ENCODE data around the gene DEPP1. TPM values are rescaled to one million over a fixed set of nuclear protein-coding genes. Genes with fewer than 3 reads are reported as not detected.
A peak's percentile ranks its signal among the peaks of the same experiment; 100 is the strongest.

Gene DEPP1
- total RNA-seq, 1 experiment from 2014 or later = 16.5 TPM

DNA sequence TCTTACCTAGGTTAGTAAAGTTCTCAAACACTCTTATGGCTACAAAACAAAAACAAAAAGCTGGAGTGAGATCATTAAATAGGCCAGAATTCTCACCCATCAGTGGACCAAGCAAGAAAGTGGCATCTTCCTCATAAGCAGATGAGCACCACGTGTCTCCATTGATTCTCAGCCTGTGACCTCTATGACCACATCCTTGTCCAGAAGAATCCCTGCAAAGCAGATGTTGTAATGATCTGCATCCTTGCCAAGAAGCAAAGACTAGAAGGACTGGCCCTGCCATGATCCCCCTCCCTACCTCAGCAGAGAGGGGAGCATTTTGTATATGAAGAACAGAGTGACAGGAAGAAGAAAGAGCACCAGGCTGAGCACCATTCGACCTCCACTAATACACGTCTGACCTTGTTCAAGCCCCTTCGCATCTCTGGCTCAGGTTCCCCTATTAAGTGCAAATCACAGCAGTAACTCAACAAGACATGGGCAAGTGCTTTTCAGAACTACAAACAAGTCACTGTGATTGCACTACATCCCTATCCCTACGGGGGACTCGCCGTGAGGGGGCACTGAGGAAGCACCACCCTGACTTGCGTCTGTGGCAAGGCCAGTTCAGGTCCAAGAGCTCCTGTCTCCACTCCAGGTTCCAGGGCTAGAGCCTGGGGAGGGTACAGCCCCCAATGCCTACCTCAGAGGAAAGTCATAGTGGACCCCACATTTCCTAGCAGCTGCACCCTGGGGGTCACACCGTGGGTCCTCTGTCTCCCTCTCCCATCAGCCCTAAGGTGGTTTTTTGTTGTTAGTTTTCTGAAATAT is 41.2 kb downstream of the DEPP1 start:
- H3K27ac Mint-ChIP-seq (ENCODE audit: unreplicated experiment) = no peak overlapping the region
- intact Hi-C loops (cut with micrococcal nuclease; ENCODE audit: unreplicated experiment) = loop anchor here (10.0 kb wide), 1 partner anchor 297 kb away; no protein-coding TSS in a partner anchor
- DNase-seq = no peak
- no peaks in the 10 kb centered on the region for H3K27me3 Mint-ChIP-seq (ENCODE audit: unreplicated experiment)
- TF ChIP-seq CTCF (IDR thresholded peaks at IDR 0.05; ENCODE audit: unreplicated experiment) = no peak
- peaks cover 17% of the 10 kb centered on the region for H3K4me1 Mint-ChIP-seq (ENCODE audit: low read depth, unreplicated experiment)
- BruUV-seq (replicated peaks) = no TSS peak
- no peak overlapping the region for H3K4me3 Mint-ChIP-seq (ENCODE audit: low read depth, unreplicated experiment)
- H3K36me3 Mint-ChIP-seq (ENCODE audit: insufficient read depth, unreplicated experiment) = no peaks in the 10 kb centered on the region
- CTCF ChIA-PET = no interaction called here
- peaks cover 4% of the 10 kb centered on the region for H3K9me3 Mint-ChIP-seq (ENCODE audit: low read depth, unreplicated experiment)

- no peaks in the 10 kb centered on the region for H3K36me3 Mint-ChIP-seq (ENCODE audit: insufficient read depth, unreplicated experiment)
- peaks cover 17% of the 10 kb centered on the region for H3K4me1 Mint-ChIP-seq (ENCODE audit: low read depth, unreplicated experiment)
- no peak overlapping the region for H3K27ac Mint-ChIP-seq (ENCODE audit: unreplicated experiment)
- no peak for TF ChIP-seq CTCF (IDR thresholded peaks at IDR 0.05; ENCODE audit: unreplicated experiment)
- H3K9me3 Mint-ChIP-seq (ENCODE audit: low read depth, unreplicated experiment) = peaks cover 4% of the 10 kb centered on the region
- intact Hi-C loops (cut with micrococcal nuclease; ENCODE audit: unreplicated experiment) = loop anchor here (10.0 kb wide), 1 partner anchor 298 kb away; no protein-coding TSS in a partner anchor
- no peak for DNase-seq
- no peak overlapping the region for H3K4me3 Mint-ChIP-seq (ENCODE audit: low read depth, unreplicated experiment)
- BruUV-seq (replicated peaks) = no TSS peak
- CTCF ChIA-PET = interaction anchor here (1.7 kb wide), 1 partner anchor 40 kb away, joined by 7 read pairs; no protein-coding TSS in a partner anchor
- H3K27me3 Mint-ChIP-seq (ENCODE audit: unreplicated experiment) = no peaks in the 10 kb centered on the region
These were observed 42.2 kb downstream of the DEPP1 start for GRCh38 chr10:44936314-44936975.

GRCh38 chr10:44935966-44936295 is 42.7 kb downstream of the DEPP1 start:
- no peaks in the 10 kb centered on the region for H3K27me3 Mint-ChIP-seq (ENCODE audit: unreplicated experiment)
- TF ChIP-seq CTCF (IDR thresholded peaks at IDR 0.05; ENCODE audit: unreplicated experiment) = no peak
- no peaks in the 10 kb centered on the region for H3K36me3 Mint-ChIP-seq (ENCODE audit: insufficient read depth, unreplicated experiment)
- no TSS peak for BruUV-seq (replicated peaks)
- H3K4me3 Mint-ChIP-seq (ENCODE audit: low read depth, unreplicated experiment) = no peak overlapping the region
- H3K4me1 Mint-ChIP-seq (ENCODE audit: low read depth, unreplicated experiment) = peaks cover 17% of the 10 kb centered on the region
- peaks cover 4% of the 10 kb centered on the region for H3K9me3 Mint-ChIP-seq (ENCODE audit: low read depth, unreplicated experiment)
- CTCF ChIA-PET = interaction anchor here (1.7 kb wide), 1 partner anchor 40 kb away, joined by 7 read pairs; no protein-coding TSS in a partner anchor
- intact Hi-C loops (cut with micrococcal nuclease; ENCODE audit: unreplicated experiment) = loop anchor here (10.0 kb wide), 1 partner anchor 299 kb away; no protein-coding TSS in a partner anchor
- no peak overlapping the region for H3K27ac Mint-ChIP-seq (ENCODE audit: unreplicated experiment)
- no peak for DNase-seq

DNA sequence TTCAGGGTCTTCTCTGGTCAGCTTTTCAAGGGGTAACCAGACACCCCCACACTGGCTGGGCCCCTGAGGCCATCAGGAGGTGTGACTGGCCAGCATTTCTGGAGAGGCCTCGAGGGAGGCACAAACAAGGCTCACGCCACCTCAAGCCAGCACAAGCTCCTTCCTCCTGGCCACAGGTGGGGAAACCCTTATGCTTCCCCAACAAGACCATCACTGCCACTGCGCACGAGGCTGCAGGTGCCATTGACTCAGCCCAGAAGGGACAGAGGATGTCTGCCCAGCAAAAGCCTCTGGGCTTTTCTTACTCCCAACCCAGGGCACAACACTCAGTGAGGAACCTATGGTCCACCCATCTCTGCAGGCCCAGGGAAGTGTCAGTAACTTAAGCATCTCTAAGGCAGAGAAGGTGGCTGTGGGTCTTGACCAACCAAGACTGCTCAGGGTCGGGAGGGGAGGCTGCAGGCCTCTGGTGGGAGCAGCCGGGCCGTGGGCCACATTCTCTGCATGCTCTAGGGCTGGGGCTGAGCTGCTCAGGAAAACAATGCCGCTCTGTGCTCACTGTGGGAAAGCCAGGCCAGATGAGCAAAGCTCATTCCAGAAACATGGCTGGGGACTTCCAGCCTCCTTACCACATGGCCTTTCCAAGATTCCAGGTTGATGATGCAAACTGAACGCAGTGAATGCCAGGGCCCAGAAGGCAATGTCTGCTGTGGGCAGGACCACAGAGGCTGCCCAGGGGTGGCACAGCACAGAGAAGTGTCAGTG is 43.2 kb downstream of the DEPP1 start:
- BruUV-seq (replicated peaks) = no TSS peak
- Mint-ChIP-seq H3K36me3 (ENCODE audit: insufficient read depth, unreplicated experiment) (no peaks in the 10 kb centered on the region), H3K9me3 (ENCODE audit: low read depth, unreplicated experiment) (peaks cover 4% of the 10 kb centered on the region), H3K27ac (ENCODE audit: unreplicated experiment) (no peak overlapping the region), H3K4me1 (ENCODE audit: low read depth, unreplicated experiment) (peaks cover 17% of the 10 kb centered on the region), H3K27me3 (ENCODE audit: unreplicated experiment) (no peaks in the 10 kb centered on the region), H3K4me3 (ENCODE audit: low read depth, unreplicated experiment) (no peak overlapping the region)
- DNase-seq = peak; percentile 50
- intact Hi-C loops (cut with micrococcal nuclease; ENCODE audit: unreplicated experiment) = loop anchor here (10.0 kb wide), 1 partner anchor 299 kb away; no protein-coding TSS in a partner anchor
- CTCF ChIA-PET = interaction anchor here (0.6 to 1.7 kb wide), 2 partner anchors 41 to 59 kb away, joined by 6 to 7 read pairs; no protein-coding TSS in a partner anchor
- no peak for TF ChIP-seq CTCF (IDR thresholded peaks at IDR 0.05; ENCODE audit: unreplicated experiment)
